Esophagus squamous epithelium (tissue), 5 donors: Measurements from ENCODE around the gene CRP. TPM values are rescaled to one million over a fixed set of nuclear protein-coding genes. Genes with fewer than 3 reads are reported as not detected.
"Not testable (repeated sequence)": the region's sequence is repeated elsewhere in the genome, so short reads cannot be mapped to it uniquely, and the experiment has no call there.

Experiments
- DNase-seq: peaks from one replicate; lab custom pipeline; 2025; lab: John Stamatoyannopoulos, UW
- H3K27ac ChIP-seq, 4 donors: fragments of 200-600 bp; sonication (generic); one replicate each; pipeline ENCODE4 v1.5.1; 2016 to 2019; ENCODE audit warnings: mild to moderate bottlenecking in 1 of 4
- H3K27me3 ChIP-seq, 4 donors: fragments of 200-600 bp; sonication (generic); 1 replicate in 3 of 4; 2 replicates in 1 of 4; pipeline versions ENCODE4 v1.5.1 to v1.6.0; 2017 to 2021; ENCODE audit warnings: antibody characterized with exemption in 1 of 4
- H3K36me3 ChIP-seq, 3 donors: fragments of 200-600 bp; sonication (generic); one replicate each; pipeline ENCODE4 v1.5.1; 2016 to 2019
- H3K4me1 ChIP-seq, 3 donors: fragments of 200-600 bp; sonication (generic); one replicate each; pipeline ENCODE4 v1.5.1; 2017 to 2019
- H3K4me3 ChIP-seq, 4 donors: fragments of 200-600 bp; sonication (generic); 1 replicate in 3 of 4; 2 replicates in 1 of 4; pipeline ENCODE4 v1.5.1; 2016 to 2019; ENCODE audit warnings: mild to moderate bottlenecking in 2 of 4, moderate library complexity in 1 of 4
- H3K9me3 ChIP-seq, 3 donors: fragments of 200-600 bp; sonication (generic); one replicate each; pipeline ENCODE4 v1.5.1; 2016 to 2019
- POLR2A ChIP-seq, 4 donors: fragments of 450-650 bp; IDR thresholded peaks; one replicate each; pipeline ENCODE4 v1.6.1; 2017; ENCODE audit warnings: antibody characterized with exemption in 4 of 4, mild to moderate bottlenecking in 4 of 4, moderate library complexity in 3 of 4
- WGBS, 2 donors: methylation state at CpG; one replicate each; pipeline ENCODE4 v1.1.5; 2018; 5-methylcytosine and 5-hydroxymethylcytosine counted together
- intact Hi-C: fragments of 100-400 bp; cut with DNase I; formaldehyde crosslinking; loops from one replicate; pipeline ENCODE4 v1.15.0; 2022
- total RNA-seq, 4 donors: library from RNA; depleted of rRNA; stranded (reverse); fragments of >200 nt; gene quantifications; one replicate each; pipeline ENCODE4 v1.1.0, GENCODE V29; 2016
- TF ChIP-seq, protein P1 (sequence below), 6 experiments: fragments of 450-650 bp in 4 of 6; fragments of 200-600 bp in 2 of 6; sonication (generic) in 2 of 6; IDR thresholded peaks; one replicate each; pipeline ENCODE4 v1.5.1; 2016 to 2019; ENCODE audit warnings: antibody characterized with exemption in 6 of 6, mild to moderate bottlenecking in 4 of 6, moderate library complexity in 4 of 6
- donor health status: DM: yes; HTN: yes; CAD: no.

The CRP gene
- total RNA-seq, 4 donors from 2014 or later: not detected

GRCh38 chr1:159686599-159687299 lies 27.6 kb downstream of the CRP start:
- Histone ChIP-seq H3K4me1 (no peaks in the 10 kb centered on the region), H3K36me3 (no peaks in the 10 kb centered on the region), H3K4me3 (no peak overlapping the region), H3K27ac (no peak overlapping the region), H3K9me3 (no peaks in the 10 kb centered on the region), H3K27me3 (no peaks in the 10 kb centered on the region)
- intact Hi-C loops: no loop called here
- 45 to 62% methylated on average over 1 of the region's 1 CpG for WGBS, 2 donors
- TF ChIP-seq, protein P1, sequence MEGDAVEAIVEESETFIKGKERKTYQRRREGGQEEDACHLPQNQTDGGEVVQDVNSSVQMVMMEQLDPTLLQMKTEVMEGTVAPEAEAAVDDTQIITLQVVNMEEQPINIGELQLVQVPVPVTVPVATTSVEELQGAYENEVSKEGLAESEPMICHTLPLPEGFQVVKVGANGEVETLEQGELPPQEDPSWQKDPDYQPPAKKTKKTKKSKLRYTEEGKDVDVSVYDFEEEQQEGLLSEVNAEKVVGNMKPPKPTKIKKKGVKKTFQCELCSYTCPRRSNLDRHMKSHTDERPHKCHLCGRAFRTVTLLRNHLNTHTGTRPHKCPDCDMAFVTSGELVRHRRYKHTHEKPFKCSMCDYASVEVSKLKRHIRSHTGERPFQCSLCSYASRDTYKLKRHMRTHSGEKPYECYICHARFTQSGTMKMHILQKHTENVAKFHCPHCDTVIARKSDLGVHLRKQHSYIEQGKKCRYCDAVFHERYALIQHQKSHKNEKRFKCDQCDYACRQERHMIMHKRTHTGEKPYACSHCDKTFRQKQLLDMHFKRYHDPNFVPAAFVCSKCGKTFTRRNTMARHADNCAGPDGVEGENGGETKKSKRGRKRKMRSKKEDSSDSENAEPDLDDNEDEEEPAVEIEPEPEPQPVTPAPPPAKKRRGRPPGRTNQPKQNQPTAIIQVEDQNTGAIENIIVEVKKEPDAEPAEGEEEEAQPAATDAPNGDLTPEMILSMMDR (IDR thresholded peaks at IDR 0.05): no peak
- no peak for TF ChIP-seq POLR2A (IDR thresholded peaks at IDR 0.05)
- no peak for DNase-seq

- Histone ChIP-seq H3K4me3 (no peak overlapping the region), H3K4me1 (no peaks in the 10 kb centered on the region), H3K36me3 (no peaks in the 10 kb centered on the region), H3K27me3 (no peaks in the 10 kb centered on the region), H3K9me3 (no peaks in the 10 kb centered on the region), H3K27ac (no peak overlapping the region)
- 59 to 78% methylated on average over 5 of the region's 5 CpGs for WGBS, 2 donors
- DNase-seq: no peak
- TF ChIP-seq, protein P1 (IDR thresholded peaks at IDR 0.05): no peak
- TF ChIP-seq POLR2A (IDR thresholded peaks at IDR 0.05): no peak
- intact Hi-C loops: no loop called here
These were observed 35.5 kb downstream of the CRP start for GRCh38 chr1:159678939-159679338.

DNA sequence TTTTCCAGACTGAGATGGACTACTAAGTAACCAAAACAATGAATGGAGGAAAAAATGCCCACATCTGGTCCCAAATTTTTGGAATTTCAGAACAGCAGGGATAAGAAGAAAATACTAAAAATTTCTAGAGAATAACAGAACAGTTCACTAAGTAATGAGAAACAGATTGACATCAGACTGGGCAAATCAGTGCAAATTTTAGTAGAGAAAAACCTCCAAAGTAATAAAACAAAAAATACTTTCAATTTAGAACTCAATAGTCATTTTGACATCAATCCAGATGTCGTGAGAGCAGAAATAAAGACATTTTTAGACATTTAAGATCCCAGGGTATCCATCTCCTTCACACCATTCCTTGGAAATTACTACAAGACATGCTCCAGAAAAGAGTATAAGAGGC lies 39.3 kb downstream of the CRP start:
- no peak overlapping the region for H3K27ac ChIP-seq
- no peaks in the 10 kb centered on the region for H3K27me3 ChIP-seq
- no peaks in the 10 kb centered on the region for H3K36me3 ChIP-seq
- WGBS, 2 donors: 29 to 38% methylated on average over 1 of the region's 1 CpG
- H3K4me3 ChIP-seq: no peak overlapping the region
- H3K9me3 ChIP-seq: no peaks in the 10 kb centered on the region
- TF ChIP-seq, protein P1 (IDR thresholded peaks at IDR 0.05): no peak
- TF ChIP-seq POLR2A (IDR thresholded peaks at IDR 0.05): no peak
- H3K4me1 ChIP-seq: no peaks in the 10 kb centered on the region
- intact Hi-C loops: no loop called here
- DNase-seq: no peak

GRCh38 chr1:159672390-159672789 lies 42.0 kb downstream of the CRP start:
- H3K4me3 ChIP-seq, H3K27me3 ChIP-seq, H3K4me1 ChIP-seq, H3K36me3 ChIP-seq, H3K27ac ChIP-seq, DNase-seq, intact Hi-C loops, H3K9me3 ChIP-seq: not testable (repeated sequence)
- 79 to 92% methylated on average over 1 of the region's 1 CpG for WGBS, 2 donors

GRCh38 chr1:159669338-159669737 lies 45.1 kb downstream of the CRP start:
- no peak overlapping the region for H3K27ac ChIP-seq
- no peaks in the 10 kb centered on the region for H3K4me1 ChIP-seq
- no peaks in the 10 kb centered on the region for H3K27me3 ChIP-seq
- 17 to 50% methylated on average over 1 of the region's 1 CpG for WGBS, 2 donors
- TF ChIP-seq, protein P1 (IDR thresholded peaks at IDR 0.05): no peak
- no peak for TF ChIP-seq POLR2A (IDR thresholded peaks at IDR 0.05)
- H3K9me3 ChIP-seq: no peaks in the 10 kb centered on the region
- no peaks in the 10 kb centered on the region for H3K36me3 ChIP-seq
- intact Hi-C loops: no loop called here
- DNase-seq: no peak
- no peak overlapping the region for H3K4me3 ChIP-seq
